ENCODE data around the gene ATP6V1D.

- TF ChIP-seq THRA (IDR thresholded peaks at IDR 0.05) (no peak), CTCF (IDR thresholded peaks at IDR 0.05 in 2 of 3, conservative IDR thresholded peaks at IDR 0.05 in 1 of 3; ENCODE audit: insufficient read depth in 2 of 3, low read depth in 1 of 3, low read length in 3 of 3) (no peak), DEAF1 (CRISPR knock-in tag; IDR thresholded peaks at IDR 0.05) (no peak), SRF (CRISPR knock-in tag; IDR thresholded peaks at IDR 0.05) (no peak), GATAD2B (IDR thresholded peaks at IDR 0.05; ENCODE audit: borderline replicate concordance) (no peak), POLR2H (tag; IDR thresholded peaks at IDR 0.05; ENCODE audit: low read depth) (no peak), CHD4 (IDR thresholded peaks at IDR 0.05; ENCODE audit: insufficient read depth, insufficient replicate concordance, low read depth, low read length, poor library complexity, severe bottlenecking) (no peak), E2F1 (CRISPR knock-in tag; IDR thresholded peaks at IDR 0.05) (no peak), HDAC8 (tag; IDR thresholded peaks at IDR 0.05) (no peak), PHF20 (IDR thresholded peaks at IDR 0.05; ENCODE audit: partially characterized antibody) (no peak), MECOM (CRISPR knock-in tag; IDR thresholded peaks at IDR 0.05) (no peak)
These were observed 32.5 kb upstream of the ATP6V1D start for GRCh38 chr14:67392123-67392522.

All from K562 (cell line).